Activated T-helper 1 cell treated with anti-CD3 and anti-CD28 coated beads, Interleukin-12 subunit alpha, Interleukin-12 subunit beta, Interleukin-2, Interleukin-4 antibody, amounts not matched to agents 30 ng/mL and 10 ng/mL and 1 ng/mL, durations not matched to agents 14 hours and 24 hours and 36 hours (primary cell): Measurements from ENCODE around the gene DIS3L2. TPM values are rescaled to one million over a fixed set of nuclear protein-coding genes. Genes with fewer than 3 reads are reported as not detected.
"Not testable (repeated sequence)": the region's sequence is repeated elsewhere in the genome, so short reads cannot be mapped to it uniquely, and the experiment has no call there.

Experiments used
- DNase-seq: peaks from one replicate; pipeline ENCODE4 v3.0.0; 2021; ENCODE audit warnings: low spot score
- H3K27ac Mint-ChIP-seq: one replicate; pipeline ENCODE4 v1.8.0; 2021; ENCODE audit warnings: mild to moderate bottlenecking, mixed read lengths
- H3K27me3 Mint-ChIP-seq: one replicate; pipeline ENCODE4 v1.8.0; 2022; ENCODE audit warnings: mild to moderate bottlenecking, moderate library complexity, mixed read lengths; ENCODE audit not compliant: insufficient read depth
- H3K36me3 Mint-ChIP-seq: one replicate; pipeline ENCODE4 v1.8.0; 2021; ENCODE audit warnings: low read depth, mixed read lengths
- H3K4me1 Mint-ChIP-seq: one replicate; pipeline ENCODE4 v1.8.0; 2021; ENCODE audit warnings: low read depth, mixed read lengths
- H3K4me3 Mint-ChIP-seq: one replicate; pipeline ENCODE4 v1.8.0; 2021; ENCODE audit warnings: mild to moderate bottlenecking, moderate library complexity, mixed read lengths
- H3K9me3 Mint-ChIP-seq: one replicate; pipeline ENCODE4 v1.8.0; 2021; ENCODE audit warnings: mixed read lengths
- intact Hi-C: fragments of 100-400 bp; cut with micrococcal nuclease; formaldehyde crosslinking; loops from one replicate; pipeline ENCODE4 v1.15.1; 2024
- total RNA-seq: library from RNA; stranded (reverse); gene quantifications from 2 replicates; pipeline ENCODE4 v1.2.3, GENCODE V29; 2022

The DIS3L2 gene
- total RNA-seq, 1 donor from 2014 or later = 27.9 TPM

DNA sequence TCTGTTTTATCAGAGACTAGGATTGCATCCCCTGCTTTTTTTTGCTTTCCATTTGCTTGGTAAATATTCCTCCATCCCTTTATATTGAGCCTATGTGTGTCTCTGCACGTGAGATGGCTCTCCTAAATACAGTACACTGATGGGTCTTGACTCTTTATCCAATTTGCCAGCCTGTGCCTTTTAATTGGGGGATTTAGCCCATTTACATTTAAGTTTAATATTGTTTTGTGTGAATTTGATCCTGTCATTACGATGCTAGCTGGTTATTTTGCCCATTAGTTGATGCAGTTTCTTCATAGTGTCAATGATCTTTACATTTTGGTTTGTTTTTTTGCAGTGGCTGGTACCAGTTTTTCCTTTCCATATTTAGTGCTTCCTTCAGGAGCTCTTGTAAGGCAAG lies 73.8 kb downstream of the DIS3L2 start:
- H3K27me3 Mint-ChIP-seq, DNase-seq, intact Hi-C loops, H3K4me1 Mint-ChIP-seq, H3K27ac Mint-ChIP-seq, H3K4me3 Mint-ChIP-seq: not testable (repeated sequence)
- peaks cover 43% of the 10 kb centered on the region for H3K36me3 Mint-ChIP-seq
- H3K9me3 Mint-ChIP-seq = peaks cover 24% of the 10 kb centered on the region

DNA sequence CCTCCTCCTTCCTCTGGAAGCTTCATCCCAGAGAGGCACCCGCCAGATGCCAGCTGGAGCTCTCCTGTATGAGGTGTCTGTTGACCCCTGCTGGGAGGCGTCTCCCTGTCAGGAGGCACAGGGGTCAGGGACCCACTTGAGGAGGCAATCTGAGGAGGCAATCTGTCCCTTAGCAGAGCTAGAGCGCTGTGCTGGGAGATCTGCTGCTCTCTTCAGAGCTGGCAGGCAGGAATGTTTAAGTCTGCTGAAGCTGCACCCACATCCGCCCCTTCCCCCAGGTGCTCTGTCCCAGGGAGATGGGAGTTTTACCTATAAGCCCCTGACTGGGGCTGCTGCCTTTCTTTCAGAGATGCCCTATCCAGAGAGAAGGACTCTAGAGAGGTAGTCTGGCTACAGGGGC lies 75.4 kb downstream of the DIS3L2 start:
- H3K4me3 Mint-ChIP-seq, DNase-seq, H3K27me3 Mint-ChIP-seq, intact Hi-C loops, H3K4me1 Mint-ChIP-seq, H3K27ac Mint-ChIP-seq: not testable (repeated sequence)
- Mint-ChIP-seq H3K36me3 (peaks cover 35% of the 10 kb centered on the region), H3K9me3 (peaks cover 24% of the 10 kb centered on the region)

DNA sequence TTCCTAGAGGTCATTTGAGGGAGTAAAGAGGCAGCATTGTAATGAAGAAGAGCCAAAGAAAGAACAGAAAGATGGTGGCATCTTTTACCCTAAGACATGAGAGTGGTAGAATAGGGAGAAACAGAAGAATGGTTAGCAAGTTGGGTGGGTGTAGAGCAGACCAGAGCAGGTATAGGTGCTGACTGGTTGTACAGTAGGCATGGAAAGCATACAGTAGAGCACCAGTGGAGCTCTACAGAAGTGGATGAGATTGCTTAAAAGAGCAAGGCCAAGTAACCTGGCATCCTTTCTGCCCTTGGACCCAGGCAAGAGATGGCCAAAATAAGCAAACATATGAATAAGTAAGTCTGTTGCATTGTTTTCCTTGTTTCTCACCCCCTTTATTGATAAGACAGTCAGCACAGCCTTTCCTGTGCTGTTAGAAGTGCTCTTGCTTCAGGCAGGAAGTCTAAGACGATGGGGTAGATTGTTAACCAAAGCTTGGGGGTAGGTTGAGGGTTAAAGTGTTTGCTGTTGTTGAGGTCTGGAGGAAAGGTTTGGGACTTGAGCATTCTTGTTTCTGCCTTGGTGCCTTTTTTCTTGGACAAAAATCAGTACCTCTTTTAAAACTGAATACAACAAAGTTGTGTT lies 76.9 kb downstream of the DIS3L2 start:
- H3K27ac Mint-ChIP-seq = no peak overlapping the region
- H3K4me3 Mint-ChIP-seq = no peak overlapping the region
- peaks cover 19% of the 10 kb centered on the region for H3K9me3 Mint-ChIP-seq
- H3K27me3 Mint-ChIP-seq = no peaks in the 10 kb centered on the region
- H3K4me1 Mint-ChIP-seq = peaks cover 9% of the 10 kb centered on the region
- DNase-seq = no peak
- intact Hi-C loops = no loop called here
- H3K36me3 Mint-ChIP-seq = peaks cover 25% of the 10 kb centered on the region

DNA sequence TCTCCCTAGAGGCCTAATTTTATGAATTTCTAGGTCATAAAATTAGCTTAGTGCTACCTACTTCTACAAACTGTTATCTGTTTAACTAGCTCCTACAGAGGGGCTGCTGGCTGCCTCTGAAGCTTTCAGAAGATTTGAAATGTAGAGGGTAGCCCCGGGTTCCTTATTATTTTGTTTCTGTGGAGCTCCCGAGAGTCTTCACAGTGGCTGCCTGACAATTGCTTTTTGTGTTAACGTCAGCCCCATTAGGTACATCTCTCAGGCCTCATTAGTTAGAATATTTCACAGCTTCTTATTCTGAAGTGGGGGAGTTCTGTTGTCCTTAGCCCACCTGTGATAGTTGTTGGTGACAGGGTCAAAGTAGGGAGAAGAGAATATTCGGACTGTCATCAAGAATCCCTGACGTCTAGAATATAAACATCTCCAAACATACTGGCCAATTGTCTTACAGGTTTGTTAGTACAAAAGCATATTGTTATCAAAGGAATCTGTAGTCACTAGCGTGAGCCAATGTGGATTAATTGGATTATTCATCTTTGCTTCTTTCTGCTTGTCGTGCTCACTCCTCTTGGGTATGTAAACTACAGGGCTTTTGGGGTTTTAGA lies 77.5 kb downstream of the DIS3L2 start:
- peaks cover 9% of the 10 kb centered on the region for H3K4me1 Mint-ChIP-seq
- H3K27ac Mint-ChIP-seq = no peak overlapping the region
- peaks cover 25% of the 10 kb centered on the region for H3K36me3 Mint-ChIP-seq
- intact Hi-C loops = no loop called here
- H3K27me3 Mint-ChIP-seq = no peaks in the 10 kb centered on the region
- H3K9me3 Mint-ChIP-seq = peaks cover 16% of the 10 kb centered on the region
- DNase-seq = no peak
- no peak overlapping the region for H3K4me3 Mint-ChIP-seq

DNA sequence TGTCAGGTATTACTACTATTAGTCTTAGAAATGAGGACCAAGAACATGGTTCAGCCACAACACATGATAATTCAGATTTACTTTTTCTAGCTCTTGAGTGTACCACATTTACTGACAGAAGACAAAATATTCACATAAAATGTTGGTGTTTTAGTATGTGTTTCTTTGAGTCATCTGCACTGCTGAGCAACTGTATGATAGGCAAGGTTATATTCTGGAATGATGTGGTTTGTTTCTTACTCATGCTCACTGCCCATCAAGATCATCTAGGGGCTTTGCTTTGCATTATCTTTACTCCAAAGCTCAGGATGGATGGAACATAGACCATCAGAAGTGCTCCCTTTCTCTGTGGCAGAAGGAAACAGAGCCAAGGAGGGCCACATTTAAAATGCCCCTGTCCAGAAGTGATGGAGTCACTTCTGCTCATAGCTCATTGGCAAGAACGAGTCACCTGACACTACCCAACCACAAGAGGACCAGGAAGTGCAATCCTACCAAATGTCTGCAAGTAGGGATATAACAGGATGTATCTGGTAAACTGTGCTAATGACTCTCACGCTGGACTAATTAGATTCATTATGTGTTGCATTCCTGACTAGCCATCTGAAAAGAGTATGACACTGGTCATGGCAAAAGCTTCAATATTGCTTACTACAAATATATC lies 81.5 kb downstream of the DIS3L2 start:
- Mint-ChIP-seq H3K36me3 (peaks cover 12% of the 10 kb centered on the region), H3K4me1 (peaks cover 5% of the 10 kb centered on the region), H3K4me3 (no peak overlapping the region), H3K9me3 (no peaks in the 10 kb centered on the region), H3K27ac (no peak overlapping the region), H3K27me3 (no peaks in the 10 kb centered on the region)
- no peak for DNase-seq
- intact Hi-C loops = no loop called here

DNA sequence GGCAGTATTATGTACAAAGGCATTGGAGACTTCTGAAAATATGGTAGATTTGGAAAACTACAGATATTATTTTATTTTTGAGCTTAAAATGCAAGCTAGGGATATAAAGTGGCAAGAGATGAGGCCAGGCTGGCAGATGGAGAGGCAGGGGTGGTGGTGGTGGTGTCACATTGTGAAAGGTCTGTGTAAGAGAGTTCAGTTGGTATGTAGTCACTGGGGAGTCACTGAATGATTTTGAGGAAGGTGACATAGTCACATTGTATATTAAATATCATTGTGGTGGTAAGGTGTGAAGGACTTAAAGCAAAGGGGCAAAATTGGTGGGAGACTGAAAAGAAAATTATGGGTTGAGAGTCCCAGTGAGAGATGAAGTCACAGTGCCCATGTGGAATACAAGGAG lies 82.5 kb downstream of the DIS3L2 start:
- Mint-ChIP-seq H3K27me3 (no peaks in the 10 kb centered on the region), H3K27ac (no peak overlapping the region), H3K36me3 (peaks cover 9% of the 10 kb centered on the region), H3K4me1 (no peaks in the 10 kb centered on the region), H3K9me3 (no peaks in the 10 kb centered on the region), H3K4me3 (no peak overlapping the region)
- DNase-seq = no peak
- intact Hi-C loops = no loop called here

DNA sequence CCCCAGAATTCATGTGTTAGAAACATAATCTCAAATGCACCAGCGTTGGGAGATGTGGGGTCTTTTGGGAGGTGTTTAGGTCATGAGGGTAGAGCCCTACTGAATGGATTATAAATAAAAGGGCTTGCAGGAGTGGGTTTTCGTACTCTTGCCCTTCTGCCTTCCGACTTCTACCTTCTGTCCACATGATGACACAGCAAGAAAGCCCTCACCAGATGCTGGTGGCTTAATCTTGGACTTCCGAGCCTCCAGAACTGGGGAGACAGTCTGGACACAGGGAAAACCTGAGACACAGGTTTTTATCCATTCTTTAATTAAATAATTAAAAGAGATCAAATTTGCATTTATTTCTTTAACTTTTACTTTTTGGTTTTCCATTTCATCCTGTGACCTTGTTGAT lies 87.8 kb downstream of the DIS3L2 start:
- Mint-ChIP-seq H3K27ac (no peak overlapping the region), H3K4me1 (no peaks in the 10 kb centered on the region), H3K4me3 (no peak overlapping the region), H3K36me3 (peaks cover 2% of the 10 kb centered on the region), H3K27me3 (no peaks in the 10 kb centered on the region), H3K9me3 (no peaks in the 10 kb centered on the region)
- intact Hi-C loops = no loop called here
- no peak for DNase-seq

DNA sequence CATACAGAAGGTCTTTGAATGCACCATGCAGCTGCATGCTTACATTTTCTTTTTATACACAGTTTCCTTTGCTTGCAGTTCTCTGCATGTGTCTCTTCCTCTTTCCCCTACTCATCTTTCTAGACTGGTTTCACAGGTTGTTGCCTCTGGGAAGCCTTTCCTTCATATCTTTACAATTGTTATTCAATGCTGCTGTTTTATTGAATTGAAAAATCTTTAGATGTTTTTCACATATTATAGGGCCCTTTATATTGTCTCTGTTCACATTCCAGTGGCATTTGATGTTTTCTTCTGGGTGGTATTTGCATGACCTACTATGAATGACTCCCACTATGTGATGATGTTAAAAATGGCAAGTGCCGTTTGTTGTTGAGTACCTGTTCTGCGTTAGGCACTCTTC lies 91.1 kb downstream of the DIS3L2 start:
- DNase-seq = no peak
- intact Hi-C loops = no loop called here
- Mint-ChIP-seq H3K27ac (no peak overlapping the region), H3K27me3 (peaks cover 2% of the 10 kb centered on the region), H3K36me3 (no peaks in the 10 kb centered on the region), H3K4me1 (no peaks in the 10 kb centered on the region), H3K9me3 (no peaks in the 10 kb centered on the region), H3K4me3 (no peak overlapping the region)

DNA sequence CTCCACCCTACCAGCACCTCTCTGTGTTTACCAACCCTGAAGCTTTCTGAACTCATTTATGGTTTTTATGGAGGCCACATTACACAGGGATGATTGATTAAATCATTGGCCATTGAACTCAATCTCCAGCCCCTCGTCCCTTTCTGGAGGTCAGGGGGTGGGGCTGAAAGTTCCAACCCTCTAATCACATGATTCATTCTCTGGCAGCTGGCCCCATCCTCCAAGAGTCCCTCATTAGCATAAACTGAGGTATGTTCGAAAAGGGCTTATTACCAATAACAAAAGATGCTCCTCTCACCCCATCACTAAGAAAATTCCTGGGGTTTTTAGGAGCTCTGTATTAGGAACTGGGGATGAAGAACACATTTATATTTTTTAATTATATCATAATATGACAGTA lies 92.3 kb downstream of the DIS3L2 start:
- peaks cover 4% of the 10 kb centered on the region for H3K27me3 Mint-ChIP-seq

DNA sequence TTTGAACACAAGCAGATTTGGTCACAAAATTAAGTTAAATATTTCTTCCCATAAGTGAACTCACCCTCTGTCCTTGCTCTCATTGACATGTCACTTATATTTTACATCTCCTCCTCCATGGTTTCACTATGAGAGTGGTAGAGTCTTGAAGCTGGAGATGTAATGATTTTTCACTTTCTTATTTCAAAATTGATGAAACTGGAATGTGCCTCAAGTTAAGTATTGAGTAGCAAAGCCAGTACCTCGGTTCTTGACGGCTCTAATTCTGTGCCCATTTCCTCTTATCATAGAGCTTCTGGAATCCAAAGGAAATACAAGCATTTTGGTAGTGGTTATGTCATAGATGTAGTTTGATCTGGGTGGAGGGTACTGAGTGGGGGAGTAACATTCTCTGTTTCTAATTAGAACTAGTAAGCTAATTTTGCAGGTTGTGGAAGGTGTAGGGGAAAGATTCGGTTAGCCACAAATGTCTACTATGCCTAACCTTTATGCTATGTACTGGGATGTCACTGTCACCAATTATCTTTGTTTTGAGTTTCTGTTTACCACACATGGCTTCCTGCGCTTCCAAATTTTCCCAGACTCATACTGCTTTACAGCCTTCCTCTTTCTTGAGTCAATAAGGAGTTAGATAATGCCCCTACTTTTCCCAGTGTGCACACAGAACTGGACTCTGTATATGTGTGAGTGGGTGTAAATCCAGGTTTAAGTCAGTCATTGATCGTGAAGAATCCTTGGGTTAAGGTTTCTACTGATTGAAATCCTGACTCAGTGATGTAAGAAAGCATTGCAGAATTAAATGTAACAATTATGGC lies 96.8 kb downstream of the DIS3L2 start:
- intact Hi-C loops = loop anchor here (1.0 to 5.0 kb wide), 2 partner anchors 31 to 96 kb away; partner anchors contain the start of gene DIS3L2

More for the DNA sequence above, 92.3 kb downstream of the DIS3L2 start:
- no peak for DNase-seq
- H3K9me3 Mint-ChIP-seq = no peaks in the 10 kb centered on the region
- H3K27ac Mint-ChIP-seq = no peak overlapping the region
- H3K4me1 Mint-ChIP-seq = peaks cover 10% of the 10 kb centered on the region
- intact Hi-C loops = no loop called here
- no peak overlapping the region for H3K4me3 Mint-ChIP-seq
- H3K36me3 Mint-ChIP-seq = no peaks in the 10 kb centered on the region

DNA sequence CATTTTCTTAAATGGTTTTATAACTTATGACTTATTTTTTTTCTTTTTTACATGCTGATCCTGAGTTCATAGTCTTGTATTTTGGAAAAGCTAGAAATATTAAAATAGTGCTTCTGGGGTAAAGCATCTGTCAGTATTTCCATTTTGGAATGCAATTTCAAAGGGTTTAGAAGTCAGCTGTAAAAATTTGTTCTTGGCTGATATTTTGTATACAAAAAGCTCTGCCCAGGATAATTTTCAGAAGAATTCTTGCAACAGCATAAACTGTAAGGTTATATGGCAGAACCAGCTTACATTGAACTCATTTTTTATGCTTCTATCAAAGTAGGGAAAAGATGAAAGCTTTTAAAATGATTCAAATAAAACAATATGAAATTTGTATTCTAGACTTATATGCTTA lies 97.4 kb downstream of the DIS3L2 start:
- H3K4me1 Mint-ChIP-seq = peaks cover 10% of the 10 kb centered on the region
- peaks cover 8% of the 10 kb centered on the region for H3K27me3 Mint-ChIP-seq
- intact Hi-C loops = loop anchor here (1.0 to 5.0 kb wide), 2 partner anchors 32 to 97 kb away; partner anchors contain the start of gene DIS3L2
- H3K36me3 Mint-ChIP-seq = no peaks in the 10 kb centered on the region
- DNase-seq = no peak
- no peak overlapping the region for H3K27ac Mint-ChIP-seq
- H3K4me3 Mint-ChIP-seq = no peak overlapping the region
- no peaks in the 10 kb centered on the region for H3K9me3 Mint-ChIP-seq

More for the DNA sequence above, 96.8 kb downstream of the DIS3L2 start:
- H3K36me3 Mint-ChIP-seq = no peaks in the 10 kb centered on the region
- H3K9me3 Mint-ChIP-seq = no peaks in the 10 kb centered on the region
- H3K27me3 Mint-ChIP-seq = peaks cover 8% of the 10 kb centered on the region
- H3K27ac Mint-ChIP-seq = peak overlapping the region; percentile 20
- peaks cover 10% of the 10 kb centered on the region for H3K4me1 Mint-ChIP-seq
- no peak for DNase-seq
- H3K4me3 Mint-ChIP-seq = no peak overlapping the region

DNA sequence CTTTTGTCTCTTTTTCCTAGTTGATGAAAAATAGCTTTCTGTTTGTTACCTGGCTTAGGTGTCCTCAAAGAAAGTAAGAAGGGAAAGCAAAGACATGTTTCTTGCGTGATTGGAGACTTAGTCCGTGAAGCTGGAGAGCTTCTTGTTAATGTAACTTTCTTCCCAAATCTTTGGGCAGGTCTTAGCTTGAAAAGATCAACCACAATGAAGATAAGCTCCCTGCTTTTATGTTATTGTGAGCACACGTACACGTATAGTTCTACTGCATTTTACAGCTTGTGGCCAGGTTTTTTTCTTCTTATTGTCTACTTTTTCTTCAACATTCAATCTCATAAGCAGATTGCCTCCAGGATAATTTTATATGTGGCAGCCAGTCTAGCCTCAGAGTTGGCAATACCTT lies 99.8 kb downstream of the DIS3L2 start:
- intact Hi-C loops = no loop called here
- no peak for DNase-seq
- H3K36me3 Mint-ChIP-seq = no peaks in the 10 kb centered on the region

DNA sequence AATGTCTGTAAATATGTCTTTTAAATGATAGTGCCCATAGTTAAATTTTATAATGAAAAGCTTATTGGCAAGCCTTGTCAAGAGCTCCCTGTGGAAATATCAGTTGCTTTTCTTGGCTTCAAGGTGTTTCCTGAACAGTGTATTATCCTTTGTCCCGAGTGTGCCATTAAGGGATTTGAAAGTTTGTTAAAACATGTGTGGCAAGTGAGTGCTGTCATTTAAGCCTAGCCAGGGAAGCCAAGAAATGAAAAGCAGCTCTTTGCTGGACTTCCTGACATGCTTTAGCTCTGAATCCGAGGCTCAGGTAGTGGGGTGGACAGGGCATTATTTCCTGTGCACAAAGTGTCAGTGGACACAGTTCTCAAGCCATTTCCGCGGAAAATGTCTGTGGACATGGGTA lies 111.5 kb downstream of the DIS3L2 start:
- Mint-ChIP-seq H3K27me3 (peaks cover 4% of the 10 kb centered on the region), H3K36me3 (no peaks in the 10 kb centered on the region), H3K27ac (no peak overlapping the region), H3K4me1 (peaks cover 4% of the 10 kb centered on the region), H3K4me3 (no peak overlapping the region), H3K9me3 (no peaks in the 10 kb centered on the region)
- no peak for DNase-seq
- intact Hi-C loops = no loop called here

More for the DNA sequence above, 99.8 kb downstream of the DIS3L2 start:
- Mint-ChIP-seq H3K4me1 (peaks cover 10% of the 10 kb centered on the region), H3K9me3 (no peaks in the 10 kb centered on the region), H3K27ac (no peak overlapping the region), H3K4me3 (no peak overlapping the region), H3K27me3 (peaks cover 8% of the 10 kb centered on the region)
